Right lobe of liver (tissue), 6 donors: ENCODE measurements around the gene SLC24A4. TPM values are rescaled to one million over a fixed set of nuclear protein-coding genes. Genes with fewer than 3 reads are reported as not detected.

Experiments used
- ATAC-seq, 4 donors: fragments of 200-7000 bp; cut with Tn5 transposase; one replicate each; pipeline ENCODE4 v1.9.1; 2020; ENCODE audit warnings: mild to moderate bottlenecking in 4 of 4, moderate library complexity in 4 of 4
- DNase-seq, 3 donors: peaks; one replicate each; pipeline ENCODE4 v3.0.0-alpha.2; 2020
- H3K27ac ChIP-seq, 3 donors: fragments of 200-600 bp; one replicate each; pipeline ENCODE4 v1.8.0; 2022
- H3K27me3 ChIP-seq, 2 donors: fragments of 200-600 bp; one replicate each; pipeline ENCODE4 v1.8.0; 2022
- H3K36me3 ChIP-seq, 4 donors: fragments of 200-600 bp; sonication (generic) in 1 of 4; one replicate each; pipeline versions ENCODE4 v1.5.1 to v1.8.0; 2017 to 2022; ENCODE audit warnings: control low read depth in 1 of 4
- H3K4me1 ChIP-seq, 4 donors: fragments of 200-600 bp; sonication (generic) in 1 of 4; one replicate each; pipeline versions ENCODE4 v1.5.1 to v1.8.0; 2017 to 2022; ENCODE audit warnings: control low read depth in 1 of 4
- H3K4me3 ChIP-seq, 3 donors: fragments of 200-600 bp; one replicate each; pipeline ENCODE4 v1.8.0; 2022
- H3K9me3 ChIP-seq, 4 donors: fragments of 200-600 bp; sonication (generic) in 1 of 4; one replicate each; pipeline versions ENCODE4 v1.5.1 to v1.8.0; 2017 to 2022; ENCODE audit warnings: control low read depth in 1 of 4
- CTCF ChIP-seq, 4 donors: fragments of 200-600 bp in 3 of 4; fragments of 450-650 bp in 1 of 4; IDR thresholded peaks; one replicate each; pipeline versions ENCODE4 v1.5.1 to v1.8.0; 2016 to 2022; ENCODE audit warnings: antibody characterized with exemption in 4 of 4, mild to moderate bottlenecking in 2 of 4
- POLR2A ChIP-seq: fragments of 450-650 bp; IDR thresholded peaks from one replicate; pipeline ENCODE4 v1.6.1; 2017; ENCODE audit warnings: antibody characterized with exemption, mild to moderate bottlenecking
- WGBS: methylation state at CpG from one replicate; pipeline ENCODE4 v1.1.6; 2018; ENCODE audit warnings: low coverage, low lambda C conversion rate; ENCODE audit not compliant: insufficient coverage; ENCODE audit errors: missing lambda C conversion rate; 5-methylcytosine and 5-hydroxymethylcytosine counted together
- intact Hi-C, 2 donors: fragments of 100-400 bp; cut with DNase I; formaldehyde crosslinking; loops; one replicate each; pipeline versions ENCODE4 v1.11.2 to v1.14.1; 2022
- total RNA-seq, 6 experiments: library from RNA; depleted of rRNA in 2 of 6; stranded (reverse); fragments of >200 nt in 2 of 6; fragmentation: NEBNext Ultra II Directional in 3 of 6; extraction: Animal tissue kit (Norgen Biotek cat#: 25700) in 3 of 6; gene quantifications; one replicate each; pipeline versions ENCODE4 v1.1.0 to v1.2.4, GENCODE V29; 2016 to 2023
- donor health status: DM: no; HTN: yes; CAD: no.
- donor health status: DM: no; HTN: no; CAD: no.
- donor health status: DM: no; HTN: no; CAD: no.
- donor health status: DM: no; HTN: yes; CAD: no.
- donor health status: DM: no; HTN: yes; CAD: no.

The SLC24A4 gene
- total RNA-seq, 6 experiments from 2014 or later, result 0.06 to 0.29 (median 0.21) TPM

DNA sequence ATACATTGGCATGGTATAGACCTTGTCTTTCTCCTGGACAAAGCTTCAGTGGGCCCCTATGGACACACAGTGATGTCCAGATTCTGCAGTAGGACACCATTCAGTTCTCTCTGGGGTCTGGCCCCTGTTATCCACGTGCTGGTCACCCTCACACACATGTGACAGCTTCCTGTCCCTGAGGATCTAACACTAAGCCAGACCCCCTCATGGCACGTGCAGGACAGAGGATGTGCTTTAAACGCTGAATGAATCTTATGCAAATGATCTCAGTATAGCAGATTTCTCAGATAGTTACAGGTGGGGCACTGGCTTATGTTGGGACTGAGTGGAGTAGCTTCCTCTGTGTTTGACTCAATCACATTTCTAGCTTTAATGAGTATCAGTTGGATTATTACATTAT, 33.7 kb downstream of the SLC24A4 start:
- H3K36me3 ChIP-seq, result no peaks in the 10 kb centered on the region
- H3K4me3 ChIP-seq, result no peak overlapping the region
- no peak overlapping the region for H3K27ac ChIP-seq
- H3K27me3 ChIP-seq, result no peaks in the 10 kb centered on the region
- no peaks in the 10 kb centered on the region for H3K9me3 ChIP-seq
- ATAC-seq (no peak), DNase-seq (no peak)
- intact Hi-C loops, result no loop called here
- no peaks in the 10 kb centered on the region for H3K4me1 ChIP-seq
- TF ChIP-seq CTCF (IDR thresholded peaks at IDR 0.05) (no peak), POLR2A (no peak)
- WGBS, result 32% methylated on average over 3 of the region's 3 CpGs

DNA sequence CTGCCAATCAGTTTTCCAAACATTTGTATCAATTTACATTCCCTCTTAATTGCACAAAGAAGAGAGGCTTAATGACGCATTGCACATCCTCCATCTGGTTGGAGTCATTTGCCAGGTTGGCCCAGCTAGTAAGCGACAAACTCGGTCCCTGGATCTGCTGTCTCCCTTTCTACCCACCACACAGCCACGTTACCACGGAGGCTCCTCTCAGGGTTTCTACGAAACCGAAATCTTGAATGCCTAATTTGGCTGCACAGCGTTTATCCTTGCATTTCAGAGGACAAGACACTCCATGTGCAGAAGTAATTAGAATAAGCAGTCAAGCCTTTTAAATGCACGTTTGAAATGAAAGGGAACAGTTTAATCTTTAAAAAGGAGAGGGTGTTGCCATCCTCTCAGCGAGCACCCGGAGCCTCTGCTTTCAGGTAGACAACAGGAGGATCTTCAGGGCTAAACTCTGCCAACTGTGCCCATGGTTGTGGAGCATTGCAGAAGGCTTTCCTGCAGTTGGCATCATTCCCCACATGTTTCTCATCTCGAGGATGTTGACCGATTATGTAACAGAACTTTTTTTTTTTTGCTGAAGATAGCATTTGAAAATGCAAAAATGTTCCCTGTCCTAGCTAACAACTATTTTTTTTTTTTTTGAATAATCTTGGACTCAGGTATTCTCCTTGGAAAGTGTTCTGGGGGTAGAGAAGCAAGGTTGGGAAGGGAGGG, 37.8 kb downstream of the SLC24A4 start:
- H3K27ac ChIP-seq, result no peak overlapping the region
- no peaks in the 10 kb centered on the region for H3K27me3 ChIP-seq
- DNase-seq (no peak), ATAC-seq (no peak)
- no peaks in the 10 kb centered on the region for H3K4me1 ChIP-seq
- no peaks in the 10 kb centered on the region for H3K9me3 ChIP-seq
- H3K36me3 ChIP-seq, result no peaks in the 10 kb centered on the region
- no peak for TF ChIP-seq POLR2A
- TF ChIP-seq CTCF (IDR thresholded peaks at IDR 0.05), result no peak
- WGBS, result 43% methylated on average over 13 of the region's 13 CpGs
- no peak overlapping the region for H3K4me3 ChIP-seq
- intact Hi-C loops, result no loop called here

DNA sequence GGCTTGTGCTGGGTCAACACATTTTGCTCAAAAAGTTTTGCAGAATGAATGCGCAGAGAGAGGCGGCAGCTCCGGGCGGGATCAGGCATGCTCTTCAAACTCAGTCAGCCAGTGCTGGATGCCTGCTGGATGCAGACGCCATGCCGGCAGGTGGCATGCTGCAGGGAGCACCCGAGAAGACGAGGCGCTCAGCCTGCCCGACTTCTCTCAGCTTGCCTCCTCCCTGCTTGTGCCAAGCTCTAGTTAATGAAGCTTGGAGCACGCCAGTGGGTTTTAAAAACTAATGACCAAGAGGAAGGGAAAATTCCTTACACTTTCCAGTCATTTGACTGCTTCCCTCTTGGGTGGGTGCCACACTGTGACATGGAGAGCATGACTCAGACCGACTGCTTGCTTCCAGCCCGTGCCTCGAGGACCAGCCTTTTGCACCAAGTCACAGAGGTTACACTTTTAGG, 39.8 kb downstream of the SLC24A4 start:
- H3K27me3 ChIP-seq, result no peaks in the 10 kb centered on the region
- no peak overlapping the region for H3K4me3 ChIP-seq
- ATAC-seq (peak in 1 of 4 donors; percentile 16), DNase-seq (no peak)
- no peaks in the 10 kb centered on the region for H3K9me3 ChIP-seq
- TF ChIP-seq POLR2A (no peak), CTCF (IDR thresholded peaks at IDR 0.05) (no peak)
- H3K4me1 ChIP-seq, result no peaks in the 10 kb centered on the region
- H3K27ac ChIP-seq, result no peak overlapping the region
- intact Hi-C loops, result no loop called here
- H3K36me3 ChIP-seq, result no peaks in the 10 kb centered on the region
- WGBS, result 43% methylated on average over 8 of the region's 14 CpGs

- intact Hi-C loops, result no loop called here
- DNase-seq (no peak), ATAC-seq (peak in 3 of 4 donors; percentile 42 to 88 (median 85))
- Histone ChIP-seq H3K4me3 (no peak overlapping the region), H3K27me3 (no peaks in the 10 kb centered on the region), H3K4me1 (no peaks in the 10 kb centered on the region), H3K36me3 (no peaks in the 10 kb centered on the region), H3K9me3 (no peaks in the 10 kb centered on the region), H3K27ac (no peak overlapping the region)
- 38% methylated on average over 2 of the region's 11 CpGs for WGBS
- TF ChIP-seq POLR2A (no peak), CTCF (IDR thresholded peaks at IDR 0.05) (no peak)
Measured at GRCh38 chr14:92366237-92366636, 43.3 kb downstream of the SLC24A4 start.
